Measurements from ENCODE around the gene SMARCC2. TPM values are rescaled to one million over a fixed set of nuclear protein-coding genes. Genes with fewer than 3 reads are reported as not detected.
A peak's percentile ranks its signal among the peaks of the same experiment; 100 is the strongest.

Gene SMARCC2
- total RNA-seq, 1 donor from 2014 or later: 61.2 TPM

DNA sequence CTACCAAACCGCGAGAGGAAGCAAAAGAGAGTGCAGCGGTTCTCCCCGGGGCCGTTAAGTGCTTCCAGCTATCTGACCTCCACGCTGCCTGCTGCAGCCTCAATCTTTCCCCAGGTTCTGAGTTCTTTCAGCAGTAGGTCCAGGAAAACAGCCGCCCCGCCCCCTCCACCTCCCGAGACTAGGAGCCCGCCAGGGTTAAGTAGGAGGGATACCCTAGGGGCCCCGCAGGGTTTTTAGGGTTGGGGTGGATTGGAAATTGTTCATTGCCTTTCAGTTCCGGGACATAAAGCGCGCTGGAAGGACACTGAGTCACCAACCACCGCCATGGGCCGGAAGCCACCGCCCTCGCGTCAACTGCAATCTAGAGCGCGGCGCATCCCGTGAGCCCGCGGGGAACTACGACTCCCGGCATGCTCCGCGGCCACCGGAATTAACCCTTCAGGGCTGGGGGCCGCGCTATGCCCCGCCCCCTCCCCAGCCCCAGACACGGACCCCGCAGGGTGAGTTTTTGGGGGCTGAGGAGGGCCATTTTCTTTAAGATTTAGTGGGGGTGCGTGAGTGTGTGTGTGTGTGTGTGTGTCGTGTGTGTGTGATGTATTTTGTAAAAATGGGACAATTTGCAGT lies 37.0 kb downstream of the SMARCC2 start, which contains the start of gene MYL6B:
MYL6B (plus strand) TSS at position 456 of the 624 bp plus-strand sequence. CDS start 1,332 bp downstream, outside the sequence.
- DNase-seq (ENCODE audit: low read depth): peak; percentile 82

DNA sequence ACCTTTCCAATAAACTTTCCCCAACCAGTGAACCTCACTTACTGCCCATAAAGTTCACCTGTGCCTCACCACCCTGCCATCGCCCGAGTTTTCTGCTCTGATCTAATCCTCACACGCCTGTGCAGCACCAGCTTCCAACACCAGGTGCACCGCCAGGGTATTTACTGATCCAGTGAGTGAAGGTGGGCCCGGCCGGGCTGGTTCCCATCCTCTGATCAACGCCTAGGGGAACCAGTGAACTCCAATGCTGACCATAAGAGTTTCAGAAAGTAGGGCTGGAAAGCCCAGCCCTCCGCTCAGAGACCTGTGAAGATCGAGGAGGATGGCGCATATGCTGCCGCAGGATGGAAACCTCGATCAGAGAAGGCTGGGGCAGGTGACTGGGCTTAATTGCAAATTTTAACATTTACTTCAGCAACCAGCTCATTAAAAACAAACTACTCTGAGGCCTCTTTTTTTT lies 37.6 kb downstream of the SMARCC2 start:
- peak; percentile 36 for DNase-seq (ENCODE audit: low read depth)

DNA sequence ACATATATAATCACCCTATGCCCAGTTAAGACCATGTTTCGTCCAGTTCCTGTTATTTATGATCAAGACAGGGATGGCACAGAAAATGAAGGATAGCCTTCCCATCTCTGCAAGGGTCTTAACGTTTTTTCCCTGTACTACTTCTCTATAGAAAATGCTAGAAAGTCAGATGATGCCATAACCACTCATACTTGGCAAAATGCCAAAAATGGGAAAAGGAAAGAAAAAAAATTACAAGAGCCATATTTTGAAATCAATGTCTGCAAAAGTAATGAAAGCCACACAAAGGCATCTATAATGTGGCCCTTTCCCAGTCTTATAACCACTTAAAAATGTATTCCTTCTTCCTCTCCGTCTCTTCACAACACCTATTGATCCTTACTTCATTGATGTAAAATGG lies 38.7 kb downstream of the SMARCC2 start:
- DNase-seq (ENCODE audit: low read depth): no peak

DNA sequence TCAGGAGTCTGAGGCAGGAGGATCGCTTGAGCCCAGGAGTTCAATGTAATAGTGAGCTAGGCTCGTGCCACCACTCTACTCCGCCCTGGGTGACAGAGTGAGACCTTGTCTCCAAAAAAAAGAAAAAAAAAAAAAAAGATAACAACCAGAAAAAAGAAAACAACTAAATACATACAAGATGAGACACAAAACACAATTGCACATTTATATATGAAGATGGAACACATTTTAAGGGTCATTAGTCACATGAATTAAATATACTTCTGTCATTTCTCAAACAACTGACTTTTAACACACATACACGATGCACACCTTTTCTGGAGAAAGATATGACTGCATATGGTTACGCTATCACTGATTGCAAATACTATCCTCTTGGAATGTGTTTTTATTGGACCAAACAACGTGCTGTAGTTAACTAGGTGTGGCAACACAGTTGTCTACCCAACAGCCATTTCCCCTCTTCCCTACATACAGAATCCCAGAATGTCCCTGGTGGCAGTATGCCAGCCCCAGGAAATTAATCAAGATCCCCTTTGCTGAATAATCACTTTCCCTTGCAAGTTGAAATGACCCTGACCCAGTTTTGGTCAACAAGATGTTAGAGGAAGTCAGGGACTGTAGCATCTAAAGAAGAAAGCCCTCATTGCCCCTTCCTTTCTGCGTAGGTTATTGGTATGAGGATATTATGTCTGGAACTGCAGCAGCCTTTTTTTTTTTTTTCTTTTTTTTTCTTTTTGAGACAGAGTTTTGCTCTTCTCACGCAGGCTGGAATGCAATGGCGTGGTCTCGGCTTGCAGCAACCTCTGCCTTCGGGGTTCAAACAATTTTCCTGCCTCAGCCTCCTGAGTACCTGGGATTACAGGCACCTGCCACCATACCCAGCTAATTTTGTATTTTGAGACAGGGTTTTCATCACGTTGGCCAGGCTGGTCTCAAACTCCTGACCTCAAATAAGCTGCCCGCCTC lies 42.5 kb downstream of the SMARCC2 start:
- DNase-seq (ENCODE audit: low read depth): no peak

DNA sequence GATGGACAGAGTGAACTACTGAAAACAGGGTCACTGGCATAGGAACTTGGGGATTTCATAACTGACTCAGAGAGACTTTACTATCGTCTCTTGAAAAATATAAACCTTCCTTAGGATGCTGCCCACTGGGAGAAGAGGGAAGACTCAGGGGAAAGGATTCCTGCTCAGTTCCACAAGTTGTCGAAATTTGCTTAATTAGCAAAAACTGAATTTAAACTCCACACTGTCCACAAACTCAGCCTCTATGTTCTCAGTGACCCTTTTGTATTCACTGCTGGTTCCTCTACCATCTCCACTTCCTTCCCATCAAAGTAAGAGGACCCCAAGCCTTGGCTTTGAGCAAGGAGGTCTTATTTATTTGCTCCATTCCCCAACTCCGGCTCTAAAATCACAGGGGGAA lies 44.1 kb downstream of the SMARCC2 start:
- DNase-seq (ENCODE audit: low read depth): no peak

DNA sequence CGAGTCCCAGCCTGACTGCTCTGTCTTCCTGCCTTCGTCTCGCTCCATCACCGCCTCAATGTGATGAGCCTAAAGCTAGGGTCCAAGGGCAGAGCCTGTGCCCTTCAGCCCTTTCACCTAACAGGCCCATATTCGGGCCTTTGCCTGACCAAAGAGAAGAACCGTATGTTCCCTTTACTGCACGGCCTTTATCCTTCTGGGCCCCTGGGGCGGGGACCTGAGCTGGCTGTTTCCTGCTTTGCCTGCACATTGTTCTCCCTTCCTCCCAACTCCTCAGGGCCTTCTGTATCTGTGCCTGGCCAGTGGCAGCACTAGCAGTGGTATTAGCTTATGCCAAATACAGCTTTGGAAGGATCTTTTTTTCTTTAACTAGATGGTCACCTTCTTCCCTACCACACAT lies 45.4 kb downstream of the SMARCC2 start:
- no peak for DNase-seq (ENCODE audit: low read depth)

DNA sequence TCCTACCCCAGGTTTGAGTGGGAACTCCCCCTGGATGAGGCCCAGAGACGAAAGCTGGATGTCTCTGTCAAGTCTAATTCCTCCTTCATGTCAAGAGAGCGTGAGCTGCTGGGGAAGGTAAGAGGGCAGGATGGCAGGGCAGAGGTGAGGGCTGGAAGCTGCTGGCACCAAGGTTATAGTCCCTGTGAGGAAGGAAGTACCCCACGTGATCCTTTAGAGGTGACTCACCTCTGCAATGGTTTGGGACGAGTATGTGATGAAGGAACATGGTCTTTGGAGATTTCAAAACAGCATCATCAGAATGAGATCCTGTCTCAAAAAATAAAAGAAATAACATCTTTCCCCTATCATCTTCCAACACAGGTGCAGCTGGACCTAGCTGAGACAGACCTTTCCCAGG lies 46.1 kb downstream of the SMARCC2 start:
- no peak for DNase-seq (ENCODE audit: low read depth)

DNA sequence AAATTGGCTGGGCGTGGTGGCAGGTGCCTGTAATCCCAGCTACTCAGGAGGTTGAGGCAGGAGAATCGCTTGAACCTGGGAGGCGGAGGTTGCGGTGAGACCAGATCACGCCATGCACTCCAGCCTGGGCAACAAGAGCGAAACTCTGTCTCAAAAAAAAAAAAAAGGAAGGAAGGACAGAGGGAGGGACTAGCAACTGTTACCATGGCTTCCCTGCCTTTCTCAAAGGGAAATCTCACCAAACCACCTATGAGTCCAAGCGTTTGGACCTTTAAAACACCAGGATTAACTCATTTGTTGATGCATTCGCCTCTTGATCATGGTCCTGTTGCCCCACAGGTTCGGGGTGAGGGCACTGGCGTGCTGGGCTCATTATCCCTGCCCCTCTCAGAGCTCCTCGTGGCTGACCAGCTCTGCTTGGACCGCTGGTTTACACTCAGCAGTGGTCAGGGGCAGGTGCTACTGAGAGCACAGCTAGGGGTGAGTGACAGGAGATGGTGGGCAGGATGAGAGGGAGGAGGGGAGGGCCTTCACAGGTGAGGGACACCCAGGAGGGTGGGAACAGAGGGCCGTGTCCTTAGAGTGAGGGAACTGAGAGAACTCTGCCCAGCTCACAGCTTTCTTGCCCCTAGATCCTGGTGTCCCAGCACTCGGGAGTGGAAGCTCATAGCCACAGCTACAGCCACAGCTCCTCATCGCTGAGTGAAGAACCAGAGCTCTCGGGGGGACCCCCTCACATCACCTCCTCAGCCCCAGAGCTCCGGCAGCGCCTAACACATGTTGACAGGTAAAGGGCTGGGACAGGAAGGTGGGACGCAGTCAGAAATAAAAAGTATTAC lies 47.1 kb downstream of the SMARCC2 start:
- DNase-seq (ENCODE audit: low read depth): no peak

DNA sequence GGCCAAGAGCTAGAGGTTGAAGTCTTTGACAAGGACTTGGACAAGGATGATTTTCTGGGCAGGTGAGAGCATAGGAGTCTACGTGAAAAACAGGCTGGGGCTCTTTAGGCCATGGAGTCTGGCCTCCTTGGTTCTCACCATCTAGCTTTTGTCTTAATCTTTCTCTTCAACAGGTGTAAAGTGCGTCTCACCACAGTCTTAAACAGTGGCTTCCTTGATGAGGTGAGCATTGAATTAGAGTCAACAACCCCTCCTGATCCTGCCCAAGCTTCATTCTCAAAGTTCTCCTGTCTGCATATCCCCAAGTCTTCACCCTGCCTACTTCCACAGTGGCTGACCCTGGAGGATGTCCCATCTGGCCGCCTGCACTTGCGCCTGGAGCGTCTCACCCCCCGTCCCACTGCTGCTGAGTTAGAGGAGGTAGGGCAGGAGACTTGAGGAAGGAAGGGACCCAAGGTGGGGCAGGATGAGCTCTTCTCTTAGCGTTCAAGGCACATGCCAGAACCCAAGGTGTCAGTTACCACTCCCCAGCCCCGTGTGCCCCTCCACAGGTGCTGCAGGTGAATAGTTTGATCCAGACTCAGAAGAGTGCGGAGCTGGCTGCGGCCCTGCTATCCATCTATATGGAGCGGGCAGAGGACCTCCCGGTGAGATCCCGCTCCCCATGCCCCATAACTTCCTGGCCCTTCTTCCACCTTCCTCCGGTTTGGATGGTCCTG lies 51.3 kb downstream of the SMARCC2 start:
- DNase-seq (ENCODE audit: low read depth): no peak

DNA sequence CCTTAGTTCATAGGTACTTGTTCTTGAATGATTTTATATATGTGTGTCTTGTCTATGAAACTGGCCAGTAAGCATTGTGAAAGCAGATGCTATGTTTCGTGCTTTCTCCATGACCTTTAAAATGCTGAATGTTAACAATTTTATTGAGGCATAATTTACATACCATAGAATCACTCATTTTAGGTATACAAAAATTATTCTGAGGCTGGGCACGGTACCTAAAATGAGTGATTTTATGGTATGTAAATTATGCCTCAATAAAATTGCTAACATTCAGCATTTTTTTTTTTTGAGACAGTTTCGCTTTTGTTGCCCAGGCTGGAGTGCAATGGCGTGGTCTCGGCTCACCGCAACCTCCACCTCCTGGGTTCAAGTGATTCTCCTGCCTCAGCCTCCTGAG lies 54.4 kb downstream of the SMARCC2 start:
- DNase-seq (ENCODE audit: low read depth): no peak

DNA sequence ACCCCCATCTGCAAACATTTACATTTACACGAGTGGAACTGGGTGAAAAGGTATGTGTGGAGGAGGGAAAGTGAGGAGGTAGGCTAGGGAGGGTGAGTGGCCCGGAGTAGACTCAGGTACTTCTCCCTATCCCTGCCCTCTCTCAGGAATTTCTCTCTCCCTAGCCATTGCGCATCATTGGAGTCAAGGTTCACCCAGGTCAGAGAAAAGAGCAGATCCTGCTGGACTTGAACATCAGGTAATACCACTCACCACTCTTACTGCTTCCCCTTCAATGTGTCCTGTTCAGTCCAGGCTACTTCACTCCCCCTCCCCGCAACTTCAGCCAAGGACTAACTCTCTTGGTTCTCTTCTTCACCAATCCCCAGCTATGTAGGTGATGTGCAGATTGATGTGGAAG lies 58.4 kb downstream of the SMARCC2 start:
- no peak for DNase-seq (ENCODE audit: low read depth)

DNA sequence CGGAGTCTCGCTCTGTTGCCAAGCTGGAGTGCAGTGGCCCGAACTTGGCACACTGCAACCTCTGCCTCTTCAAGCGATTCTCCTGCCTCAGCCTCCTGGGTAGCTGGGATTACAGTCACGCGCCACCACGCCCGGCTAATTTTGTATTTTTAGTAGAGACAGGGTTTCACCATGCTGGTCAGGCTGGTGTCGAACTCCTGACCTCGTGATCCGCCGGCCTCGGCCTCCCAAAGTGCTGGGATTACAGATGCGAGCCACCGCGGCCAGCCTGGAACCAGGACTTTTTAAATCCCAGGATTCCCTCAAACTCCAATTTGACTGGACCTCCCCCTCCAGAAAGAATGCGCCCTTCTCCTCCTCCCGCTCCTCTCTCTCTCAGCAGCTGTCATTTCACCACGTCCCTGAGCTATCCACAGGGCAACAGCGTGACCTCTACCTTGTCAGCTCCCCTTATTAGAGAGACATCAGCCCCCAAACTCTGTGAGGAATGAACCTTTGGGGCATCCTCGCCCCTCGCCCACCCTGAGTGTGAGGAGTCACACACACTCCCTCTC lies 59.3 kb downstream of the SMARCC2 start:
- DNase-seq (ENCODE audit: low read depth): no peak

DNA sequence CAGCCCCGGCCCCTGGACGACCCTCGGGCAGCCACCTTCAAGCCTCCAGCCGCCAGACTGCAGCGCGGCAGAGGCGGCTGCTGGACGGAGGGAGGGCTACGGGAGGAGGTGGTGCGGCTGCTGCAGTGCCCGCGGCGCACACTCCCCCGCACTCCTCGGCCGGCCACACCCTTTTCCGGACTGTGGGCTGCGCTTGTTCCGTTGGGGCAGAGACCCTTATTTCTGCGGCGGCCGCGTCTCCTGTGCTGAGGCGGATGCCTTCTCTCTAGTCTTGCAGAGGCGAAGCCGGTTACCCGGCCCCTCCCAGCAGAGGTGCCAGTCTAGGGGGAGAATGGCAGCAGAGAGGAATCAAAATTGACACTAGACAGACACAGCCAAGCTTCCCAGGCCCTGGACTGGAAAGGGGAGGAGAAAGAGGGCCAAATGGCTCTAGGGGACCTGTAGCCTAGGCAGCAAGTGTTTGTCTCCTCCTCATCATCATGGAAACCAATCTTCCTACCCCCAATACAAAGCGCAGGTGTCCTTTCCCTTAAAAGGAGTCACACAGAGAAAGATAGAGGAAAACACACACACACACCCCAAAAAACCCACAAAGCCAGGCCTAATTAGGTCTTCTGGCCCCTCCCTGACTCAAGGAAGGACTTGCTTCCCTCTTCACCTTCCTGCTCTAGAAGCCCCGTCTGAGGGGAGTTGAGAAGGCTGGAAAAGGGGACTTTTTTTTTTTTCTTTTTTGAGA lies 59.9 kb downstream of the SMARCC2 start:
- no peak for DNase-seq (ENCODE audit: low read depth)

DNA sequence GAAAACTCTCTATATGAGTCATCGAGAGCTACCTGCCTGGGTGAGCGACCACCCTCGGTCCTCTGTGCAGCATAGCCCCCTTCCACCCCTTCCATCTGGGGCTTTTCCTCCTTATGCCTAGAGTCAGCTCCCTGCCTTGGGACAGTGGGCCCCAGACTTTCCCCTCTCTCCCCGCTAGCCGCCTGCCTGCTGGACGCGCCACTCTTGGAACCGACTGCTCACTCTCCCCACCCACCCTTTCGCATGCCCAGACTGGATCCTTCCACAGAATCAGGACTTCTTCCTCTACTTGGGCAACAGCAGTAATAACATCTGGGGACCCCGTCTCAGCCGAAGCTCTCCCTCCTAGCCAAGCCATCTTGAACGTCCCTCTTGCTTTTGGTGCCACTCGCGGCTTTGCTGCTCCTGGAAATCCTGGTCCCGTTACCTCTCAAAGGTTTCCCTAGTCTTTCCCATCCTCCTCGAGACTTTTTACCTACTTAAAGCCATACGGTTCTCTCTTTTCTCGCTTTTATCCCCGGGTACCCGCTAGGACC lies 60.5 kb downstream of the SMARCC2 start:
- DNase-seq (ENCODE audit: low read depth): no peak

DNA sequence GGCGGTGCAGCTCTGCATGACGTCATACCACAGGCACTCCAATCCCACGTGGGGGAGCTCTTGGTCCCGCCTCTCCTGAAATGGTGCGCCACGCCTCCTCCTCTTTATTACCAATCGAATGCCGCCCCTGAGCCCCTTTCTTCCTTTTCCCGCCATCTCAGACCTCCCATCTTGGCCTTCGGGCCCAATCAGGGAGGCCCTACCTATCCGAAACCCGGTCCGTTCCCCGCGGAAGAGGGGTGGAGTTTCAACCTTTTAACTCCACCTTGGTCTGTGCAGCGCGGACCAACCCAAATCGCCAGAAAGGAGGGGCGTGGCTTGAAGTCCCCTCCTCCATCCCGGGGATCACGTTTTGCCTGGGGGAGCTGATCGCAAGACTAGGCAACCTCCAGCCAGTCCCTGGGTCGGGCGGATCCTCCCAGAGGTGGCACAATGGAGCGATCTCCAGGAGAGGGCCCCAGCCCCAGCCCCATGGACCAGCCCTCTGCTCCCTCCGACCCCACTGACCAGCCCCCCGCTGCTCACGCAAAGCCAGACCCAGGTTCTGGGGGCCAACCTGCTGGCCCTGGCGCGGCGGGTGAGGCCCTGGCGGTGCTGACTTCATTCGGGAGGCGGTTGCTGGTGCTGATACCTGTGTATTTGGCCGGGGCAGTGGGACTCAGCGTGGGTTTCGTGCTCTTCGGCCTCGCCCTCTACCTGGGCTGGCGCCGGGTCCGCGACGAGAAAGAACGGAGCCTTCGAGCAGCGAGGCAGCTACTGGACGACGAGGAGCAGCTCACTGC lies 61.2 kb downstream of the SMARCC2 start, which contains the start of gene ESYT1:
ESYT1 (plus strand) TSS at position 380 of the 782 bp plus-strand sequence; CDS start at position 433, 53 bp downstream.
- peak; percentile 99 for DNase-seq (ENCODE audit: low read depth)

DNA sequence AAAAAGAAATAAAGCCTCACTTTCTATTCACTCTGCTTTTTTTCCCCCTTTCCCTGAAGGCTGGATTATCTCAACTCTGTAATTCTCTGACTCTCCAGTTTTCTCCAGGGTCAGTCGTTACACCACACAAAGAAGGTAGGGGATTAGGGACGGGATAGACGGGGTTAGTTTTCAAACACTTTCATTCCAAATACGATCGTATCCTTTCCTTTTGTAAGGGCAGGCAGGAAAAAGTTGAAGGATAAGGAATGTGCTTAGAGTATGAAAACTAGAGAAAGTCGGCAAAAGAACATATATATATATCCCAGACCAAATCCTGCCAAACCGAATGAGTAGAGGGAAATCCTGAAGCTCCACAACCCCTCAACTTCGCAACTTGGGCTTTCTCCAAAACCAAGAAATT lies 61.8 kb downstream of the SMARCC2 start:
- DNase-seq (ENCODE audit: low read depth): no peak

DNA sequence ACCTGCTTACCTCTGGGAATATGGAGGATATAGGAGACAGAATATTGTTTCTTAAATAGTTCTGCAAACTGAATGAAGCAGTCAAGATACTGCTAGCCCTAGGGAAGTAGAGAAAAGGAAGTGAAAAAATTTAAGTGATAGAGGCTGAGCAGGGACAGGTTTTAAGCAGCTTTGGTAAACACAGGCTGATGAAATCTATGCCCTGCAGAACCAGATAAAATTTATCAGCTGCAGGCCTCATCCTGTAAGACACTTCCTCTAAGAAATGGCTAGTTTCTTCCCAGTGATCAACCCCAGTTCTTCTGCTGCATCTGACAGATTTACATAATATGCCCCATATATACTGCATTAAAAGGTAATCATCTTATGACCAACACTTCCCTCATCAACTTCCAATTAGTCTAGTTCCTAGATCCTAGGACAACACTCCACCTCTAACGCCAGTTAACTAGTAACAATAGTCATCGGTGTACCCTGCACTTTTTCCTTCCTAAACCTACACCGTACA lies 62.5 kb downstream of the SMARCC2 start:
- no peak for DNase-seq (ENCODE audit: low read depth)

DNA sequence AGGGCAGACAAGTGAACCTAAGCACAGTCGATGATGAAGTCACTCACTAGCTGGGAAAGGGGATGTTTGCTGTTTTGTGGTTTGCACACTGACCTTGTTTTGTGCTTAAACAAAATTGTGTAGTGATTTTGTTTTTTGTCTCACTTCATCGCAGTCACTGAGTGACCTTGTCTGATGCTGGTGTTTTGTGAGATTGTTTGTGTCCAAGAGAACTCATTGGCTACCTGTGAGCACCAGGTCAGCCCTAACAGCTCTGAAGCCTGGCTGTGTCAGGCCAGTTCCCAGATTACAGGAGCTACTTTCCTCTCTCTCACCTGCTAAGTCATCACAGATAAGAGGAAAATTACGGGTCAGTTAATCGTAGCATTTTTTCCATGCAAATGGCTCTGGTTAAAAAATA lies 65.2 kb downstream of the SMARCC2 start:
- DNase-seq (ENCODE audit: low read depth): no peak

DNA sequence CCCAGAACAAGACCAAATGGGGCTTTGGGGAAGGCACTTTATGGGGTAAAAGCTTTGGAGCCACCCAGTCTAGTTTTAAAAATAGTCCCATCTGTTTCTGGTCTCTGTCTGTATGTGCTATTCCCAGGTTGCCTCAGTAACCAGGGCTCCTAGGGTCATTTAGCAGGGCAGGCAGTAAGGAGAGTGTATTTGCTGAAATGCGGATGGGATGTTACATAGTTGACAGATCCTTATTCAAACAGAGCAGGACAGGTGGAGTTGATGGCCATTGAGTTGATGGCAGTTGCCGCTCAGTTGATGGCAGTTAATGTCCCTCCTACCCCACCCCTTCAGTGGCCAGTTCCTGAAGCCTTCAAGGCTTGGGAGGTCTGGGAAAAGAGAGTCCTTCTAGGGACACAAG lies 66.6 kb downstream of the SMARCC2 start:
- DNase-seq (ENCODE audit: low read depth): no peak
